Renal cortex interstitium (tissue), 11 donors: ENCODE data around the gene TCN2. TPM values are rescaled to one million over a fixed set of nuclear protein-coding genes. Genes with fewer than 3 reads are reported as not detected.

Experiments used
- DNase-seq, 11 donors: peaks; one replicate each; pipeline ENCODE4 v3.0.0-alpha.2; 2013; ENCODE audit warnings: low read depth in 9 of 11, low spot score in 4 of 11; ENCODE audit errors: extremely low read depth in 1 of 11
- polyA plus RNA-seq, 3 donors: library from polyadenylated mRNA; unstranded; fragments of 120-200 nt; gene quantifications; one replicate each; pipeline ENCODE4 v1.2.1, GENCODE V29; 2013; ENCODE audit not compliant: insufficient read length in 3 of 3

The TCN2 gene
- polyA plus RNA-seq, 3 donors, result 56.6 to 64.8 (median 56.7) TPM

DNA sequence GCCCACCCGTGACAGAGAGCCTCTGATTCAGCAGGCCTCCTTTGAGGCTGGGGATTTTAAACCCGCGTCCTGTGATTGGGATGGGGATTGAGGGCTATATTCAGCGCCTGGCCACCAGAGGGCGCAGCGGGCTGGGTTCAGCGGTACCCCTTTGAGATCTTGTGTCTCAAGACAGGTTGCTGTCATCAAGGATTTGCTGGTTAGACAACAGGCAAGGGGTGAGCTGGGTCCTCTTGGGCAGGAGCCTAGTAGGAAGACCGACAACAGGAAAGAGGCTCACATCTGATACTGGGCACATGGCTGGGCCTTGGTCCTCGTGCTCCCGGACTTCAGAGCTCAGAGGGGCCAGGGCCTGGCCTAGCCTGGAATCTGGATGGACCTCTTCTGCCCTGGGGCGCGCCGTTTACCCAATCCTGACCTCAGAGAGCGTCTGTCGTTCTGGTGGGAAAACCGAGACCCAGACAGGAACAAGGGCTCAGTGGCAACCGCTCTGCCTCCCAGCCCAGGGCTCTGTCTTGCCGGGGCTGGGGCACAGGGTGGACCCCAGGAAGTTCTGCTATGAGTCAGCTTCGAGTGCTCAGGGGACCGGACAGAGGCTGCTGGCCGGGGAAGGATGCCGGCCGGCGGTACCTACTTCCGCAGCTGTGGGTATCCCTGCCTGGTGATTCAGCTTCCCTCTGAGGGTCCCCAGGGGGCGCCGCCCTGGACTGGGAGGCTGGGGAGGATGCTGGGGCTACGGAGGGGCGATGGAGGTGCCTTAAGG lies 27.7 kb downstream of the TCN2 start:
- peak in 10 of 11 donors; percentile 41 to 72 (median 68) for DNase-seq

- DNase-seq, result peak; percentile 54 to 83 (median 77)
These were observed 28.6 kb downstream of the TCN2 start, which contains the start of gene SLC35E4 for GRCh38 chr22:30635273-30636225. TSS of gene SLC35E4 (plus strand) at chr22:30635781. CDS start at chr22:30636451, 670 bp downstream.

DNA sequence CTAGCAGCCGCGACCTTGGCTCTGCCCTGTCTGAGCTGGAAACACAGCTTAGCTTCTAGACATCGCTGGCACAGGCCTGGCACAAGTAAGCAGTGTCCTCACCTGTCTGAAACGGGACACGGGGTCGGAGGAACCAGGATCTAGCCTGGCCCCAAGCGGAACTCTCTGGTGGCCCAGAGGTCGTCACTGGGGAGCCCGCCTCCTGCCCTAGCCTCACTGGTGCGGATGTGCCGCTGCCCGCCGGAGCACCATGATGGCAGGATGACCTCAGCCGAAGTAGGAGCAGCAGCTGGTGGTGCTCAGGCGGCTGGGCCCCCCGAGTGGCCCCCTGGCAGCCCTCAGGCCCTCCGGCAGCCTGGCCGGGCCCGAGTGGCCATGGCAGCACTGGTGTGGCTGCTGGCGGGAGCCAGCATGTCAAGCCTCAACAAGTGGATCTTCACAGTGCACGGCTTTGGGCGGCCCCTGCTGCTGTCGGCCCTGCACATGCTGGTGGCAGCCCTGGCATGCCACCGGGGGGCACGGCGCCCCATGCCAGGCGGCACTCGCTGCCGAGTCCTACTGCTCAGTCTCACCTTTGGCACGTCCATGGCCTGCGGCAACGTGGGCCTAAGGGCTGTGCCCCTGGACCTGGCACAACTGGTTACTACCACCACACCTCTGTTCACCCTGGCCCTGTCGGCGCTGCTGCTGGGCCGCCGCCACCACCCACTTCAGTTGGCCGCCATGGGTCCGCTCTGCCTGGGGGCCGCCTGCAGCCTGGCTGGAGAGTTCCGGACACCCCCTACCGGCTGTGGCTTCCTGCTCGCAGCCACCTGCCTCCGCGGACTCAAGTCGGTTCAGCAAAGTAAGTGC lies 29.5 kb downstream of the TCN2 start:
- peak in 1 of 11 donors; percentile 10 for DNase-seq

DNA sequence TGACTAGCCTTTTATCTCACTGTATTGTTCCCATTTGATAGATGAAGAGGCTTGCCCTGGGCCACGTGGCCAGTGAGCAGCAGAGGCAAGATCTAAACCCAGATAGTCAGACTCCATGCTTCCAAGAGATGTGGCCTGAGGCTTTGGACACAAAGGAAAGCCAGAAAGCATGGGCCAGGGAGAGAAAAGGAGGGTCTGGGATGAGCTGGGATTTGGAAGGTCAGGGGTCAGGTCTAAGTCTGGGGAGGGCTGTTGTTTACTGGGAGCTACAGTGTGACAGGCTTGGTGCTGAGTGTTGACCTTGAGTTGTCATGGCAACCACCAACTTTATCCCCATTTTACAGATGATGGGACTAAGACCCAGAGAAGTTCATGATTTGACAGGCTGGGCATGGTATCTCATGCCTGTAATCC lies 30.7 kb downstream of the TCN2 start:
- no peak for DNase-seq

- no peak for DNase-seq
These were observed 33.4 kb downstream of the TCN2 start for GRCh38 chr22:30640361-30640760.

- DNase-seq, result no peak
These were observed 34.0 kb downstream of the TCN2 start for GRCh38 chr22:30640839-30641430.

DNA sequence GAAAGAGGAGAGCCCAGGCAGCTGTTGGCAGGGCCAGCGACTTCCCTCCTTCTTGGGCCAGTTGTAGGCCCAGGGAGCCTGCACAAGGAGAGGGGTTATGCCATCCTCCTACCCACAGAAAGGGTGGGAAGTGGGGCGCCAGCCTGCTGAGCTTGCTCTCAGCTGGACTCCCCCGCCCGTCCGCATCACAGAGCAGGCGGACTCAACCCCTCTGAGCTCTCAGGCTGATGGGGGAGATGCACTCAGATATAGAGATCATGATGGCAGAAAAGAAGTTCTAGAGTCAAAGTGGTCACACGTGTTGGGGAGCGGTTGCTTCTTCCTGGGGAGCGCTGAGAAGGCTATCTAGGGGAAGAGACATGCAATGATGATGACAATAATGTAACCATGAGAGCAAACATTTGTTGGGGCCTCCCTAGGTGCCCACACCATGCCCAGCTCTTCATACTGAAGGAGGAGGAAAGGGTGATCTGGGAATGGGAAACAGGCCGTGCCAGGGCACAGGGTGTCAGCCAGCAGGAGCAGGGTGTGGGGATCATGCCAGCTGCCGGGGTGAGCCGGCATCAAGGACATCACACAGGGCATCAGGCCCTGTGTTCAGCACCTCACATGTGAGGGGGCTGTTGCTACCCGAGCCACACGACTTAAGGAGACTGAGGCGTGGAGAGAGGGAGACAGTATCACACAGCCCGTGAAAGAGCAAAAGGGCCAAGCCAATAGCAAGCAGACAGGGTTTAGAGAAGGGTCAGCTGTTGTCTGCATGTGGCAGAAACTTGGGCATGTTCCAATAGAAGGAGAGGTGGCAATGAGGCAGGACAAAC lies 36.3 kb downstream of the TCN2 start:
- no peak for DNase-seq

GRCh38 chr22:30646518-30647160 lies 39.7 kb downstream of the TCN2 start:
- DNase-seq, result no peak

DNA sequence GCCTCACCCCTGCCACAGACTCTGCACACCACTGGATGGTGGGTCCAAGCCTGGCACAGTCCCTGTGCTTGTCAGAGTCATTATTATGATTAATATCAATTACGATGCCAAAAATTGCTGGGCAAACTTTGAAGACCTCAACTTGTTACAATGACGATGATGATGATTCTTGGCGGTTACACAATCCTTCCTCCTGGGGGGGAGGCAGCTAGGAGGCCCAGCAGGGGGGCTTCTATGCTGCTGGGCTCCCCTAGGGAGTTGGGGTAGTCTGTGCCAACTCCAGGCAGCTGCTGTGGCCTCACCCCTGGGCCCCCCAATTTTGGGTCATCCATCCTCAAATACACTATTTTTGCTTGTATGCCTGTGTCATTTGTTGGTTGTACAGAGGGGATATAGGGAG lies 40.6 kb downstream of the TCN2 start:
- DNase-seq, result no peak

GRCh38 chr22:30648825-30649224 lies 41.9 kb downstream of the TCN2 start:
- no peak for DNase-seq

DNA sequence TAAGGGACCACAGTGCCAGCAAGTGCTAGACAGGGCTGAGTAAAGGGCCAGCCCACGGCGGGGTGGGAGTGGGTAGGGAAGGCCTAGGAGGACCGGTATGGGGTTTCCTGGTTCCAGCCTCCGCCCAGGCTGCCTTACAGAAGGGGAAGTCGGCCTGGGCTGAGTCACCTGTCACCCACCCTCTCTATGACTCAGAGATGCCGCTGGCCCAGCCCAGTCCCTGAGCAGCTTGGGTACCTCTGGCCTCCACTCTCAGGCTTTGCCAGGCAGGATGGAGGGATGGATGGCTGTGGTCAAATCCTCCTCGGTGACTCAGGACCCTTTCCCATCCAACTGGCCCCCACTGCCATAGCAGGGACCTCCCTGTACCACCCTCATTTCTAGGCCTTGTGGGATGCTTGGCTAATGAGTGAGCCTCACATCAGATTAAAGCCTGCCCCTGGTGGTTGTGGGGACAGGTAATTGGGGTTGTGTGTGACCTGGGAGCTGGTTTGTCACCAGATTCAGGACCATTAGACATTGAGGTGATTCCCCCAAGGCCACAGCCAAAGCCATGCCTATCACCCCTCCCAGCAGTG lies 42.5 kb downstream of the TCN2 start:
- DNase-seq, result no peak

- no peak for DNase-seq
These were observed 43.6 kb downstream of the TCN2 start for GRCh38 chr22:30650508-30651116.

DNA sequence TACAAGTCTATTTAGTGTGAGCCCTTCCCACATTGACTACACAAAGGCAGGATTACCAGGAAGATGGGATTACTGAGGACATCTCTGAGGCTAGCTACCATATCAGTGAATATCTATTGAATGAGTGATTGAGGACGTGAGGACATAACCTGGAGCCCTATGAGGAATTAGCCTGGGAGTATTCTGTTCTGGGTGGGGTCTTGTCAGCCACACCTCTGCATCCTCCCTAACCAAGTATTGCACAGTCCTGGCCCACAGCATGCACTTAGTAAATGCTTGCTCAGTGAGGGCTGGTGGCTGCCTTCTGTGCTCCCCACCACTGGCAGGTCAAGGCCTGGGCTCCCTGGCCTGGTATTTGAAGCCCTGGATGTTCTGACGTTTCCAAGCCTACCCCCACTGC lies 45.9 kb downstream of the TCN2 start:
- DNase-seq, result no peak

- no peak for DNase-seq
These were observed 47.4 kb downstream of the TCN2 start for GRCh38 chr22:30654361-30654760.

- DNase-seq, result no peak
These were observed 48.6 kb downstream of the TCN2 start for GRCh38 chr22:30655532-30655931.

- no peak for DNase-seq
These were observed 55.1 kb downstream of the TCN2 start for GRCh38 chr22:30662040-30662439.

DNA sequence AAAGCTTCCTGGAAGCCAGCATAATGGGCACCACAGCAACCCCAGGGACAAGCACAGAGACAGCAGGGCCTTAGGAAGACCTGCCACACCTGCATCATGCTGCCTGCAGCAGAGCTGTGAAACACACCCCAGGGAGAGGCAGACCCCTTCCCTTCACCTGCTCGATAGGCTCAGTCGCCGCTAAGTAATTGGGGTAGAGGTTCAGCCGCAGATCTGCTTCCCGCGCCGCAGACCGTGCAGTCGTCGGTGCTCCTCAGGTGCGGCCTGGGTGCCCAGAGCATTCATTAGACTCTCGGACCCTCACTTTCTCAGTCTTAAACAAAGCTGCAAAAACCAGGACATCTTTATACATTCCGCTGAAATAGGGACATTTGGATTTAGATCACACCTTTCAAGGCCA lies 57.8 kb downstream of the TCN2 start:
- no peak for DNase-seq
